Measurements from ENCODE around the gene TMEM132C.
"Not testable (repeated sequence)": the region's sequence is repeated elsewhere in the genome, so short reads cannot be mapped to it uniquely, and the experiment has no call there.

TMEM132C gene

DNA sequence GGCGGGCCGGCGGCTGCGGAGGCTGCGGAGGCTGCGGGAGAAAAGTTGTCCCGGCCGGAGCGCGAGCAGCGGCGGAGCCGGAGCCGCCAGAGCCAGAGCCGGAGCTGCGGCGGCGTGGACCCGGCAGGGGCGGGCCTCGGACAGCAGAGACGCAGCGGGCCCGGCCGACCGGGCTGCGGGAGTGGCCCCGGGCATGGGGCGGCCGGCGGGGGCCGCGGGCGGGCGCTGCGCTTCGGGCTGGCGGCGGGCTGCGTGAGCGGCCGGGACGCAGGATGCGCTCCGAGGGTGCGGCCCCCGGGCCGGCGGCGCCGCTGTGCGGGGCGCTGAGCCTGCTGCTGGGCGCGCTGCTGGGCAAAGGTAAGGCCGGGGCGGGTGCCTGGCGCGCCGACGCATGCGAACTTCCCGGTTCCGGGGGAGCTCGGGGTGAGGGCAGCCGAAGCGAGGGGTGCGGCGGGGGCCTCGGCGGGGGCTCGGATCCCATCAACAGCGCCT, at the start of gene TMEM132C:
Gene TMEM132C (plus strand): TSS at position 40 of the 492 bp plus-strand sequence. CDS start 233 bp downstream, at position 273.
- DNase-seq (ENCODE audit: low read depth), result no peak

GRCh38 chr12:128224226-128224625, 42.7 kb upstream of the TMEM132C start:
- DNase-seq (ENCODE audit: low read depth), result no peak

DNA sequence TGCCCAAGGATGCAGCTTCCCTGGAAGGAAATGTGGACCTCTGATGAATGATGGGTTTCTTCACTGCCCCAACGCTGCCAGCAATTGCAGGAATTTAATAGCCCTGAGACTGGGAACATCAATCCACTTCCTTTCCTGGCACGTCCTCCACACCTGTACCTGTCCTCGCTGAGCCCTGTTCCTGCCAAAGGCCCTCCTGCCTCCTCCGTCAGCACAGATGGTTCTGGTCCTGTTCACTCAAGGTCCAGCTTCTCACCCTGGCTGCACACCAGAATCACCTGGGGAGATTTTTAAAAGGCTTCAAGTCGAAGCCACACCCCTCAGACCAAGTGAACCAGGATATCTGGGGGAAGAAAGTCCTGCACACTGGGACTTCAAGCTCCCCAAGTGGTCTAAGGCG, 38.4 kb upstream of the TMEM132C start:
- DNase-seq (ENCODE audit: low read depth), result no peak

DNA sequence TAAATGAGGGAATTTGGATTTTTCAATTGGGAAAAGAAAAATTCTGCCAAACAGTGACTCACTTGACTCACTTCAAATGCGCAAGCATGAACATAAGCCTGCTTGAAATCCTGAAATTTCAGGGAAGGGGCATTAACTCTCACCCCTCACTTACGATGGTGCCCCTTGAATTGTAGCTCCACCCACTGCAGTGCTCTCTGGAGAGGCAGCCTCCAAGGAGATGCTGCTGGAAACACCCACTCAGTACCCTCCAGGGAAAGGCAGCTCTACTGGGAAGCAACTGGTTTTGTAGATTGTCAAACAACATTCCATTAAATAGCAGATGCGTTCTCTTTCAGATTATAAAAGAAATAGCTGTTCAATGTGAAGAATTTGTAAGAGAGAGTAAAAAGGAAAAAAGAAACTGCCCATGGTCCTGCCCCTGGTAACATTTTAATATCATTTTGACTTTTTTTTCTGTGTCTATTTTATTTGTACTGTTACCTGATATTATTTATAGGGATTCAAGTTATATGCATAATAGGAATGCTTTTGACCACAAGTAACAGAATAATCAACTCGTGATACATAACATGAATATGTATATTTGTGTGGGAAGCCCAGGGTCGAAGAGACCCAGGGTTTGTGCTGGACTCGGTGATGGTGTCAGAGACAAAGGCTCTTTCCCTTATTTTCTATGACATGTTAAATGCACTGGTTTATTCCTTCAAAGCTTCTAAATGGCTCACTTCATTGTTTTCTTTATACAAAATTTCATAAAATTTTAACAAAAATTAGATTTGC, 31.1 kb upstream of the TMEM132C start:
- DNase-seq (ENCODE audit: low read depth), result no peak

DNA sequence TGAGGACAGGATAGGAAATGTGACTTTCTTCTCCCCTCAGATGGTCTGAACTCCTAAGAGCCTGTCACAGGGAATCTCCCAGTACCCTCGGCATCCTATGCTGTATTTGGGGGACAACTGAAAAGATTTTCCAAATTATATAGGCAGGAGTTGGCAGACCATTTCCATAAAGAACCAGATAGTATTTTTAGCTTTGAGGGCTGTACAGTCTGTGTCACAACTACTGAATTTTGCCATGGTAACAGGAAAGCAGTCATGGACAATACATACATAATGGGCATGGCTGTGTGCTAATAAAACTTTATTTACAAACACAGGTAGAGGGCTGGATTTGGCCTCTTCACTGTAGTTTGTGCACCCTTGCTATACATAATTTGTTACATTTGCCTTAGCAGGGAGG, 30.4 kb upstream of the TMEM132C start:
- DNase-seq (ENCODE audit: low read depth), result no peak

GRCh38 chr12:128240745-128241144, 26.2 kb upstream of the TMEM132C start:
- no peak for DNase-seq (ENCODE audit: low read depth)

- DNase-seq (ENCODE audit: low read depth), result no peak
Measured at GRCh38 chr12:128245121-128245520, 21.8 kb upstream of the TMEM132C start.

GRCh38 chr12:128245905-128246304, 21.1 kb upstream of the TMEM132C start:
- no peak for DNase-seq (ENCODE audit: low read depth)

- no peak for DNase-seq (ENCODE audit: low read depth)
Measured at GRCh38 chr12:128250096-128250495, 16.9 kb upstream of the TMEM132C start.

- not testable (repeated sequence) for DNase-seq (ENCODE audit: low read depth)
Measured at GRCh38 chr12:128253829-128254228, 13.1 kb upstream of the TMEM132C start.

DNA sequence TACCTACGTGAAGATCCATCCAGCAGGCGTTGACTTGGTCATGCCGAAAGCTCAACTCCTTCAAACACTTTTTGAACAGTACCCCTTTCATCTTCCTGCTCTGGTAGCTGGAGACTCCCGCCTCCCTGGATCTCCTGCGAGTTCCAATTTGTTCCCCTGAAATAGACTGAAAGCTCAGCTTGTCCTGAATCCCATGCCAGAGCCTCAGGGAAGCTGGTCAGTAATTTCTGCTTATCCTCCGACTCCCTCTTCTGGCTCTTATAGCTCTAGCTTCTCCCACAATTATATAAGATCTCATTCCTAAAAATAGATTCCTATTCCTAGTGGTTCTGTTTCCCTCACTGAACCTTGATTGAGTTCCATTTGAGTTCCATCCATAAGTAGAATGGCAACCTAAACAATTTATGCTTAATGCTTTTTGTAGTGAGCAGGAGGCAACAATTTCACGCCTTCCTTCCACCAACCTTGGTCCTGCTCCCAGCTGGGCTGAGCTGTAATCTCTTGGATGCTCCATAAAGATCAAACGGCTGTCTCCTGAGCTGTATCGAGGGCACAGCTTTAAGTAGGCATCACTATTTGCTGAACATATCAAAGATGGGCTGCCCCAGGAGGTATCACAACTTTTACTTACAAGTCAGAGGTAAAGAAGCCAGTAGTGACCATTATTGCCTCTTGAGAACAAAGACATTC, 8.0 kb upstream of the TMEM132C start:
- DNase-seq (ENCODE audit: low read depth), result no peak

GRCh38 chr12:128259556-128260070, 7.4 kb upstream of the TMEM132C start:
- no peak for DNase-seq (ENCODE audit: low read depth)

GRCh38 chr12:128261757-128262156, 5.2 kb upstream of the TMEM132C start:
- no peak for DNase-seq (ENCODE audit: low read depth)

GRCh38 chr12:128265566-128265965, 1.4 kb upstream of the TMEM132C start:
- no peak for DNase-seq (ENCODE audit: low read depth)

- DNase-seq (ENCODE audit: low read depth), result no peak
Measured at GRCh38 chr12:128266086-128266485, 884 bp upstream of the TMEM132C start.

DNA sequence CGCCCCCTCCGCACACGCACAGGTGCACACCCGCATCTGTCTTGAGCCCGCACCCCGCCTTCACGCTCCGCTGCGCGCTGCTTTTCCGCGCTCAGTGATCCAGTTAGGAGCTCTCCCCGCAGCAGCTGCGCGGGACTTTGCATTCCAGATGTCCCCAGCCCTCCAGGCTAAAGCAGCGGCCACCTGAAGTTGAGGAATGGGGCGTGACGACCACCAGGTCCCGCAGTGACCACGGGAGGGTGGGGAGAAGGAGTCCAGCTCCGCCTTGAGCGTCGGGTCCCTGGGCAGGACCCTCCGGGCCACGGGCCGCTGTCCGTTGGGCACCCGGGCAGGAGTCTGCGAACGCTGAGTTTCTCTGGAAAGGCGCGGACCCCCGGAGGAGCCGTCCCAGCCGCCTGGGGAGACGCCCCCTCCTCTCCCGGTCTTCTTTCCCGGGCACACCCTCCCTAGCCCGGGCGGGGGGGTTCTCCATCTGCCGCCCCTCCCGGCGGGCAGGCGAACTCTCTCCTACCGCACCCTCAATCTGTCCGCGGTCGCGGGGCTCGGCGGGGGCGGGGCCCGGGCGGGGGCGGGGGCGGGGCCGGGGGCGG, 334 bp upstream of the TMEM132C start:
- DNase-seq (ENCODE audit: low read depth), result no peak

- DNase-seq (ENCODE audit: low read depth), result no peak
Measured at GRCh38 chr12:128267651-128268378, 845 bp downstream of the TMEM132C start.

DNA sequence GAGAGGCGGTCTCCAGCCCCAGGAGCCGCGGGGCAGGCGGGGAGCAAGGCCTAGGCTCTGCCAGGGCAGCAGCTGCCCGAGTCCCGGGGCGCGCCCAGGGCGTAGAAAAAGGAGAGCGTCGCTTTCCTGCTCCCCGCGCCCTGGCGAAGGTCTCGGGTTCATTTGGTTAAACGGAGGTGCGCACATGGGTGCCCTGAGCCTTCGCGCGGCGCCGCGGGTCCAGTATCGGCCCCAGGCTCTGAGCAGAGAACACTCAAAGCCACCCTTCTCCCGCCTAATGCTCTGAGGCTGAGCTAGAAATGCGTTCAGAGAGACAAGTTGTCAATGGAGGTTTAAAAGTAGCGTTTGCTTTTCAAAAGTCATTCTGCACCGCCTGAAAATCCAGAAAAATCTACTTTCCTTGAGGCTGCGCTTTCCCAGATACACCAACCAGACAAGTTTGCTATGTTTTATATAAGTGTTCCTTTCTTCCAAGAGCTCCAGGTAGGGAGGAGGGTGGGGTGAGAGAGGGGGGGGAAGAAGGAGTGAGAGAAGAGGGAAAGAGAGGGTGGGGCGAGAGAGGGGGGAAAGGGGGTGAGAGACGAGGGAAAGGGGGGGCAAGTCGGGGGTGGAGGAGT, 1.5 kb downstream of the TMEM132C start:
- no peak for DNase-seq (ENCODE audit: low read depth)

DNA sequence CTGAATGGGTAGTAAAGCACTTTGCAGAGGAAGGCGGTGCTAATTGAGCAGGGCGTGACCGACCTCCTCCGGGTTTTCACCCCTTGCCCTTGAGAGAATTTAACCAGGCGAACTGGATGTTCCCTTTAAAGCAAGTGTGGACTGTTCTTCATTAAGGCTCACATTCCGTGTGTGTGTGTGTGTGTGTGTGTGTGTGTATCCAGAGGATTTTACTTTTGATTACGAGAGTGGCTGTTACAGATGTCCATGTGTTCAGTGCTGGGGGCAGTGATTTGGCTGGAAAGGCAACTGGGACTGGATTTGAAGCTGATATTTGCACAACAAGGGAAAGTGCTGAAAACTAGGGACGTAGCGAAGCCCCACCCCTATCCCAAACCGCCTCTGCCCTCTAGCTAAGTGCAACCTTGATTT, 2.2 kb downstream of the TMEM132C start:
- no peak for DNase-seq (ENCODE audit: low read depth)

GRCh38 chr12:128276471-128276870, 9.5 kb downstream of the TMEM132C start:
- DNase-seq (ENCODE audit: low read depth), result no peak

DNA sequence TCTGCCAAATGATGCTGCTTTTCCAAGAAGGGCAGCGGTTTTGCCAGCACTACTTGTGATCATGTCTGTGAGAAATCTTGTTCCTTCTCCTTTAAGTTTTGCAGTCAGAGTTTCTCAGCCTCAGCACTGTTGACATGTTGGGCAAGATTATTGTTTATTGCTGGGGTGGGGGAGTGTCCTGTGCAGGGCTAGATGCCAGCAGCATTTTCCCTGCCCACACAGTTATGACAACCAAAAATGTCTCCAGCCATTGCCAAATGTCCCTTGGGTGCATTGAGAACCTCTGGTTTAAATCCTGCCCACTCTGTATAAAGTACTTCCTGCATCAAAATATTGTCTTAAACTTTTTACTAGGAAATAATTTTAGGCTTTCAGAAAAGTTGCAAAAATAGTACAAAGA, 20.0 kb downstream of the TMEM132C start:
- DNase-seq (ENCODE audit: low read depth), result no peak

DNA sequence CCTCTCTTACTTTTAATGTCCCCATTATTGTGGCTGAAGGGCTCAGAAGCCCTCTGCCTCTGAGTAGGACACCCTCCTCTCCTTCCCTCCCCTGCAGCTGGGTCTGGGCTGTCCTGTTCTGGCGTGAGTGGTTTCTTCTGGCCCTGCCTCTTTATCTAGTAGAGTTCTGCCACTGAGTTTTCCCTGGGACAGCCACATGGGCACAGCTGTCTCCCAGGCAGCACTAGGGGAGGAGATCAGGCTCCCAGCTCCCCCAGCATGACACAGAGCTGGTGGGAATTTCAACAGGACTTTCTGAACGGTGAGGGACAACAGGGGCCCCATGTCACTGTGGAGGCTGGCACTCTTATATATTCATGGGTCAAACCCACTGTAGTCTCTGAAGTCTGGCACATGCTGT, 21.4 kb downstream of the TMEM132C start:
- no peak for DNase-seq (ENCODE audit: low read depth)

Data from stimulated activated CD8-positive, alpha-beta memory T cell treated with anti-CD3 and anti-CD28 coated beads, Interleukin-15, amount 100 ng/mL, for 1 hour (primary cell).